Neuronal stem cell (in vitro differentiated cells): ENCODE results near the gene B3GALT2.
"Not testable (repeated sequence)": the region's sequence is repeated elsewhere in the genome, so short reads cannot be mapped to it uniquely, and the experiment has no call there.

ENCODE experiments used
- DNase-seq: peaks from one replicate; pipeline ENCODE4 v3.0.0-alpha.2; 2013; ENCODE audit warnings: low spot score
- H2AFZ ChIP-seq: one replicate; pipeline ENCODE4 v1.6.1; 2013; ENCODE audit warnings: mild to moderate bottlenecking, low read length, inconsistent platforms
- H2AK5ac ChIP-seq: 2 replicates; pipeline ENCODE4 v1.6.1; 2013; ENCODE audit warnings: low read depth, mild to moderate bottlenecking, inconsistent platforms, low read length, moderate library complexity, mixed read lengths
- H2BK120ac ChIP-seq: 2 replicates; pipeline ENCODE4 v1.6.1; 2013; ENCODE audit warnings: low read depth, mild to moderate bottlenecking, inconsistent platforms, low read length, moderate library complexity, mixed read lengths
- H2BK12ac ChIP-seq: one replicate; pipeline ENCODE4 v1.6.1; 2013; ENCODE audit warnings: low read length, inconsistent platforms
- H2BK15ac ChIP-seq: 2 replicates; pipeline ENCODE4 v1.6.1; 2013; ENCODE audit warnings: mild to moderate bottlenecking, low read length, inconsistent platforms, mixed read lengths
- H2BK5ac ChIP-seq: one replicate; pipeline ENCODE4 v1.6.1; 2013; ENCODE audit warnings: inconsistent platforms, mild to moderate bottlenecking, low read length, moderate library complexity
- H3K14ac ChIP-seq: one replicate; pipeline ENCODE4 v1.6.1; 2013; ENCODE audit warnings: low read length, inconsistent platforms
- H3K18ac ChIP-seq: 2 replicates; pipeline ENCODE4 v1.6.1; 2013; ENCODE audit warnings: low read length, inconsistent platforms
- H3K23ac ChIP-seq: 2 replicates; pipeline ENCODE4 v1.6.1; 2013; ENCODE audit warnings: low read depth, mild to moderate bottlenecking, mixed read lengths, low read length, inconsistent platforms; ENCODE audit not compliant: poor library complexity
- H3K27ac ChIP-seq: replicated peaks from 3 replicates; pipeline ENCODE4 v1.5.1; 2013; ENCODE audit warnings: low read length, inconsistent platforms
- H3K27me3 ChIP-seq, 3 experiments: 2 replicates each; pipeline ENCODE4 v1.6.1; 2013; ENCODE audit warnings: low read length in 3 of 3, mild to moderate bottlenecking in 2 of 3, inconsistent platforms in 1 of 3, low read depth in 1 of 3, mixed read lengths in 1 of 3, moderate library complexity in 1 of 3; ENCODE audit not compliant: control insufficient read depth in 3 of 3, insufficient read depth in 3 of 3
- H3K36me3 ChIP-seq, 2 donors: replicated peaks in 1 of 2; 2 replicates each; pipeline ENCODE4 v1.6.1; 2013; ENCODE audit warnings: low read length in 2 of 2; ENCODE audit not compliant: control insufficient read depth in 2 of 2, insufficient read depth in 2 of 2
- H3K4ac ChIP-seq: 2 replicates; pipeline ENCODE4 v1.6.1; 2013; ENCODE audit warnings: inconsistent platforms, mild to moderate bottlenecking, low read length, moderate library complexity
- H3K4me1 ChIP-seq, 2 donors: 1 replicate in 1 of 2; 2 replicates in 1 of 2; pipeline ENCODE4 v1.6.1; 2013; ENCODE audit warnings: low read length in 2 of 2, low read depth in 1 of 2; ENCODE audit not compliant: control insufficient read depth in 2 of 2, insufficient read depth in 1 of 2
- H3K4me2 ChIP-seq: one replicate; pipeline ENCODE4 v1.6.1; 2013; ENCODE audit warnings: mild to moderate bottlenecking, low read length, inconsistent platforms; ENCODE audit not compliant: insufficient read depth, poor library complexity, severe bottlenecking
- H3K4me3 ChIP-seq, 2 donors: 2 replicates each; pipeline ENCODE4 v1.5.1; 2013; ENCODE audit warnings: low read length in 2 of 2, mild to moderate bottlenecking in 2 of 2, inconsistent platforms in 1 of 2, moderate library complexity in 1 of 2
- H3K79me1 ChIP-seq: one replicate; pipeline ENCODE4 v1.6.1; 2013; ENCODE audit warnings: low read depth, mild to moderate bottlenecking, inconsistent platforms, low read length, moderate library complexity
- H3K9ac ChIP-seq: one replicate; pipeline ENCODE4 v1.6.1; 2013; ENCODE audit warnings: mild to moderate bottlenecking, low read depth, low read length, inconsistent platforms; ENCODE audit not compliant: poor library complexity
- H3K9me3 ChIP-seq, 2 donors: replicated peaks in 1 of 2; 2 replicates each; pipeline versions ENCODE3 to v1.6.1; 2013; ENCODE audit warnings: low read length in 2 of 2, mild to moderate bottlenecking in 2 of 2, inconsistent platforms in 1 of 2, low read depth in 1 of 2, mixed read lengths in 1 of 2, moderate library complexity in 1 of 2; ENCODE audit not compliant: control insufficient read depth in 2 of 2, insufficient read depth in 1 of 2
- H4K8ac ChIP-seq: one replicate; pipeline ENCODE4 v1.6.1; 2013; ENCODE audit warnings: low read depth, mild to moderate bottlenecking, inconsistent platforms, low read length, moderate library complexity
- H4K91ac ChIP-seq: one replicate; pipeline ENCODE4 v1.6.1; 2013; ENCODE audit warnings: low read length, low read depth, mild to moderate bottlenecking, inconsistent platforms; ENCODE audit not compliant: poor library complexity
- WGBS, 2 donors: extraction: QIAGEN DNeasy Blood & Tissue Kit; methylation state at CpG; one replicate each; pipeline ENCODE4 v1.1.7; 2013; ENCODE audit warnings: missing lambda C conversion rate in 2 of 2, mixed read lengths in 1 of 2; ENCODE audit not compliant: insufficient read length in 2 of 2, insufficient replicate concordance in 1 of 2; ENCODE audit errors: extremely low coverage in 2 of 2; 5-methylcytosine and 5-hydroxymethylcytosine counted together

Gene B3GALT2

GRCh38 chr1:193189442-193190095 lies 3.2 kb upstream of the B3GALT2 start:
- Histone ChIP-seq H3K23ac (no peak overlapping the region), H3K9me3 (peaks cover 9 to 23% of the 10 kb centered on the region in 2 donors)

DNA sequence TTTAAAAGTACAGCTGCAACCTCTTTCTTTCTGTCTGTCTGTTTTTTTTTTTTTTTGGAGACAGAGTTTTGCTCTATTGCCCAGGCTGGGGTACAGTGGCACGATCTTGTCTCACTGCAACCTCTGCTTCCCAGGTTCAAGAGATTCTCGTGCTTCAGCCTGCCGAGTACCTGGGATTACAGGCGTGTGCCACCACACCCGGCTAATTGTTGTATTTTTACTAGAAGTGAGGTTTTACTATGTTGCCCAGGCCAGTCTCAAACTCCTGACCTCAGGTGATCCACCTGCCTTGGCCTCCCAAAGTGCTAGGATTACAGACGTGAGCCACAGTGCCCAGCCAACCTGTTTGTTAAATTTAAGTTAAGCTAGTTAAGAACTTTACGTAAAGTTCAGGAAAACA lies 2.5 kb upstream of the B3GALT2 start:
- H3K4me2 ChIP-seq, H2BK12ac ChIP-seq, H4K8ac ChIP-seq, H3K27me3 ChIP-seq, H3K27ac ChIP-seq, H3K79me1 ChIP-seq, H2AFZ ChIP-seq, H2BK15ac ChIP-seq, H3K9ac ChIP-seq, H2BK5ac ChIP-seq, H2BK120ac ChIP-seq, H3K23ac ChIP-seq, H3K14ac ChIP-seq, H3K4ac ChIP-seq, H3K18ac ChIP-seq, H2AK5ac ChIP-seq, H3K4me3 ChIP-seq, DNase-seq, H4K91ac ChIP-seq: not testable (repeated sequence)
- H3K4me1 ChIP-seq: peaks cover 4 to 11% of the 10 kb centered on the region in 2 donors
- H3K9me3 ChIP-seq: peaks cover 9 to 17% of the 10 kb centered on the region in 2 donors
- WGBS, 2 donors: no CpG with 5 or more reads among the region's 7 CpGs
- H3K36me3 ChIP-seq: peaks cover 0 to 12% of the 10 kb centered on the region in 2 donors

More at GRCh38 chr1:193189442-193190095, 3.2 kb upstream of the B3GALT2 start:
- Histone ChIP-seq H3K36me3 (peaks cover 0 to 17% of the 10 kb centered on the region in 2 donors), H3K4ac (no peak overlapping the region), H3K4me1 (peaks cover 4 to 11% of the 10 kb centered on the region in 2 donors), H2BK12ac (no peak overlapping the region), H2BK15ac (no peak overlapping the region), H3K4me2 (no peak overlapping the region), H3K27me3 (no peaks in the 10 kb centered on the region), H3K18ac (no peak overlapping the region), H3K14ac (no peak overlapping the region), H4K8ac (no peak overlapping the region), H3K4me3 (no peak overlapping the region), H3K79me1 (peaks cover 4% of the 10 kb centered on the region), H2AK5ac (no peak overlapping the region), H4K91ac (no peak overlapping the region), H2BK5ac (no peak overlapping the region), H2BK120ac (no peak overlapping the region), H3K27ac (no peak overlapping the region), H2AFZ (no peak overlapping the region), H3K9ac (no peak overlapping the region)
- DNase-seq: no peak
- WGBS, 2 donors: no CpG with 5 or more reads among the region's 3 CpGs

GRCh38 chr1:193187114-193187513 lies 701 bp upstream of the B3GALT2 start:
- H3K4me1 ChIP-seq: peaks cover 4 to 11% of the 10 kb centered on the region in 2 donors
- no peak for DNase-seq
- peaks cover 0 to 5% of the 10 kb centered on the region in 2 donors for H3K36me3 ChIP-seq
- no peak overlapping the region for H2BK5ac ChIP-seq
- H4K91ac ChIP-seq: no peak overlapping the region
- H3K9me3 ChIP-seq: peaks cover 1 to 5% of the 10 kb centered on the region in 2 donors
- no peak overlapping the region for H2AK5ac ChIP-seq
- no peaks in the 10 kb centered on the region for H3K79me1 ChIP-seq
- no peak overlapping the region for H3K4me3 ChIP-seq
- WGBS, 2 donors: no CpG with 5 or more reads among the region's 1 CpG
- H3K4ac ChIP-seq: no peak overlapping the region
- H3K27me3 ChIP-seq: no peaks in the 10 kb centered on the region
- H3K9ac ChIP-seq: no peak overlapping the region
- H4K8ac ChIP-seq: no peak overlapping the region
- no peak overlapping the region for H3K14ac ChIP-seq
- no peak overlapping the region for H2BK12ac ChIP-seq
- H3K4me2 ChIP-seq: no peak overlapping the region
- no peak overlapping the region for H2AFZ ChIP-seq
- no peak overlapping the region for H2BK15ac ChIP-seq
- no peak overlapping the region for H3K23ac ChIP-seq
- H2BK120ac ChIP-seq: no peak overlapping the region
- H3K18ac ChIP-seq: no peak overlapping the region
- H3K27ac ChIP-seq: no peak overlapping the region

DNA sequence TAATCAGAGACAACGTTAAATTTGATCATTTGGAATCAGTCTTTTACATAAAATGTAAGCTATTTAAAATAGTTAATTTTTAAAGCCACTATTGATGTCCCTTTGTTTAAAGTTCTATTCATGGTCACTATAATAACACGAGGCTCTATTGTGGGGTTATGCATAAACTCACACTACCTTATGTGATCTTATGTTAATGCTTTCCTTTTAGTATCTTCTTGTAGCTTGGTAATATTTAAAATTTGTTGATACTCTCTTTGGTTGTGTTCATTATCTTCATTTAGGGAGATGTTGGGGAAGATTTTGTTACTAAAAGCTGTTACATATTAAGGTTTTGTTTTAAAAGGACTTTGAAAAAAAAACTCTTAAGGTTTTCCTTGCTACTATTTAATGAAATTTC lies 1.2 kb downstream of the B3GALT2 start:
- H3K27me3 ChIP-seq: no peaks in the 10 kb centered on the region
- H3K9ac ChIP-seq: no peak overlapping the region
- no peak overlapping the region for H3K18ac ChIP-seq
- H3K4ac ChIP-seq: no peak overlapping the region
- no peak overlapping the region for H3K23ac ChIP-seq
- H3K4me2 ChIP-seq: no peak overlapping the region
- no peak overlapping the region for H4K8ac ChIP-seq
- no CpG with 5 or more reads among the region's 2 CpGs for WGBS, 2 donors
- no peaks in the 10 kb centered on the region for H3K79me1 ChIP-seq
- no peaks in the 10 kb centered on the region for H3K36me3 ChIP-seq
- no peak overlapping the region for H3K4me3 ChIP-seq
- no peak overlapping the region for H2AK5ac ChIP-seq
- no peaks in the 10 kb centered on the region for H3K9me3 ChIP-seq
- H4K91ac ChIP-seq: no peak overlapping the region
- H2BK120ac ChIP-seq: no peak overlapping the region
- H2AFZ ChIP-seq: no peak overlapping the region
- no peak overlapping the region for H3K14ac ChIP-seq
- H3K4me1 ChIP-seq: peaks cover 4 to 11% of the 10 kb centered on the region in 2 donors
- H2BK12ac ChIP-seq: no peak overlapping the region
- no peak overlapping the region for H2BK5ac ChIP-seq
- H2BK15ac ChIP-seq: no peak overlapping the region
- DNase-seq: no peak
- H3K27ac ChIP-seq: no peak overlapping the region
